Right lobe of liver (tissue), 6 donors: Measurements from ENCODE around the gene FAM234B. TPM values are rescaled to one million over a fixed set of nuclear protein-coding genes. Genes with fewer than 3 reads are reported as not detected.

Experiments
- ATAC-seq, 4 donors: fragments of 200-7000 bp; cut with Tn5 transposase; one replicate each; pipeline ENCODE4 v1.9.1; 2020; ENCODE audit warnings: mild to moderate bottlenecking in 4 of 4, moderate library complexity in 4 of 4
- DNase-seq, 3 donors: peaks; one replicate each; pipeline ENCODE4 v3.0.0-alpha.2; 2020
- H3K27ac ChIP-seq, 3 donors: fragments of 200-600 bp; one replicate each; pipeline ENCODE4 v1.8.0; 2022
- H3K27me3 ChIP-seq, 2 donors: fragments of 200-600 bp; one replicate each; pipeline ENCODE4 v1.8.0; 2022
- H3K36me3 ChIP-seq, 4 donors: fragments of 200-600 bp; sonication (generic) in 1 of 4; one replicate each; pipeline versions ENCODE4 v1.5.1 to v1.8.0; 2017 to 2022; ENCODE audit warnings: control low read depth in 1 of 4
- H3K4me1 ChIP-seq, 4 donors: fragments of 200-600 bp; sonication (generic) in 1 of 4; one replicate each; pipeline versions ENCODE4 v1.5.1 to v1.8.0; 2017 to 2022; ENCODE audit warnings: control low read depth in 1 of 4
- H3K4me3 ChIP-seq, 3 donors: fragments of 200-600 bp; one replicate each; pipeline ENCODE4 v1.8.0; 2022
- H3K9me3 ChIP-seq, 4 donors: fragments of 200-600 bp; sonication (generic) in 1 of 4; one replicate each; pipeline versions ENCODE4 v1.5.1 to v1.8.0; 2017 to 2022; ENCODE audit warnings: control low read depth in 1 of 4
- POLR2A ChIP-seq: fragments of 450-650 bp; IDR thresholded peaks from one replicate; pipeline ENCODE4 v1.6.1; 2017; ENCODE audit warnings: antibody characterized with exemption, mild to moderate bottlenecking
- WGBS: methylation state at CpG from one replicate; pipeline ENCODE4 v1.1.6; 2018; ENCODE audit warnings: low coverage, low lambda C conversion rate; ENCODE audit not compliant: insufficient coverage; ENCODE audit errors: missing lambda C conversion rate; 5-methylcytosine and 5-hydroxymethylcytosine counted together
- intact Hi-C, 2 donors: fragments of 100-400 bp; cut with DNase I; formaldehyde crosslinking; loops; one replicate each; pipeline versions ENCODE4 v1.11.2 to v1.14.1; 2022
- total RNA-seq, 6 experiments: library from RNA; depleted of rRNA in 2 of 6; stranded (reverse); fragments of >200 nt in 2 of 6; fragmentation: NEBNext Ultra II Directional in 3 of 6; extraction: Animal tissue kit (Norgen Biotek cat#: 25700) in 3 of 6; gene quantifications; one replicate each; pipeline versions ENCODE4 v1.1.0 to v1.2.4, GENCODE V29; 2016 to 2023
- TF ChIP-seq, protein P1 (sequence below), 4 donors: fragments of 200-600 bp in 3 of 4; fragments of 450-650 bp in 1 of 4; IDR thresholded peaks; one replicate each; pipeline versions ENCODE4 v1.5.1 to v1.8.0; 2016 to 2022; ENCODE audit warnings: antibody characterized with exemption in 4 of 4, mild to moderate bottlenecking in 2 of 4
- donor health status: DM: no; HTN: yes; CAD: no.
- donor health status: DM: no; HTN: no; CAD: no.
- donor health status: DM: no; HTN: no; CAD: no.
- donor health status: DM: no; HTN: yes; CAD: no.
- donor health status: DM: no; HTN: yes; CAD: no.

The FAM234B gene
- total RNA-seq, 6 experiments from 2014 or later: 2.9 to 4.8 (median 3.2) TPM

DNA sequence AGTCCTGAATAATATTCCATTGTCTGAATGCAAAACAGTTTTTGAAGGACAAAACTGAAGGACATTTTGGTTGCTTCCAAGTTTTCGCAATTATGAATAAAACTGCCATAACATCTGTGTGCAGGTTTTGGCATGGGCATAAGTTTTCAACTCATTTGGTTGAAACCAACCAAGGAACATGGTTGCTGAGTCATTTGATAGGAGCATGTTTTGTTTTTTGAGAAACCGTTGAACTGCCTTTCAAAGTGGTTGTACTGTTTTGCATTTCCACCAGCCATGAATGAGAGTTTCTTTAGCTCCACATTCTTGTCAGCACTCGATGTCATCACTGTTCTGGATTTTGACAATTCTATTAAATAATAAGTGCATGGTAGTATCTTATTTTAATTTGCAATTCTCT, 82.3 kb downstream of the FAM234B start:
- intact Hi-C loops: no loop called here
- whole genome bisulfite sequencing: 69% methylated on average over 2 of the region's 3 CpGs
- H3K4me1 ChIP-seq: no peaks in the 10 kb centered on the region
- H3K27me3 ChIP-seq: no peaks in the 10 kb centered on the region
- no peak overlapping the region for H3K4me3 ChIP-seq
- H3K36me3 ChIP-seq: no peaks in the 10 kb centered on the region
- no peaks in the 10 kb centered on the region for H3K9me3 ChIP-seq
- TF ChIP-seq, protein P1, sequence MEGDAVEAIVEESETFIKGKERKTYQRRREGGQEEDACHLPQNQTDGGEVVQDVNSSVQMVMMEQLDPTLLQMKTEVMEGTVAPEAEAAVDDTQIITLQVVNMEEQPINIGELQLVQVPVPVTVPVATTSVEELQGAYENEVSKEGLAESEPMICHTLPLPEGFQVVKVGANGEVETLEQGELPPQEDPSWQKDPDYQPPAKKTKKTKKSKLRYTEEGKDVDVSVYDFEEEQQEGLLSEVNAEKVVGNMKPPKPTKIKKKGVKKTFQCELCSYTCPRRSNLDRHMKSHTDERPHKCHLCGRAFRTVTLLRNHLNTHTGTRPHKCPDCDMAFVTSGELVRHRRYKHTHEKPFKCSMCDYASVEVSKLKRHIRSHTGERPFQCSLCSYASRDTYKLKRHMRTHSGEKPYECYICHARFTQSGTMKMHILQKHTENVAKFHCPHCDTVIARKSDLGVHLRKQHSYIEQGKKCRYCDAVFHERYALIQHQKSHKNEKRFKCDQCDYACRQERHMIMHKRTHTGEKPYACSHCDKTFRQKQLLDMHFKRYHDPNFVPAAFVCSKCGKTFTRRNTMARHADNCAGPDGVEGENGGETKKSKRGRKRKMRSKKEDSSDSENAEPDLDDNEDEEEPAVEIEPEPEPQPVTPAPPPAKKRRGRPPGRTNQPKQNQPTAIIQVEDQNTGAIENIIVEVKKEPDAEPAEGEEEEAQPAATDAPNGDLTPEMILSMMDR (IDR thresholded peaks at IDR 0.05): no peak
- DNase-seq (no peak), ATAC-seq (no peak)
- no peak overlapping the region for H3K27ac ChIP-seq

GRCh38 chr12:13127444-13127843, 83.3 kb downstream of the FAM234B start:
- no peak overlapping the region for H3K4me3 ChIP-seq
- TF ChIP-seq POLR2A: no peak
- TF ChIP-seq, protein P1 (IDR thresholded peaks at IDR 0.05): no peak
- no peak for ATAC-seq
- DNase-seq: no peak
- 58% methylated on average over 3 of the region's 5 CpGs for WGBS
- H3K27ac ChIP-seq: no peak overlapping the region
- intact Hi-C loops: no loop called here
- no peaks in the 10 kb centered on the region for H3K36me3 ChIP-seq
- no peaks in the 10 kb centered on the region for H3K27me3 ChIP-seq
- no peaks in the 10 kb centered on the region for H3K4me1 ChIP-seq
- no peaks in the 10 kb centered on the region for H3K9me3 ChIP-seq

DNA sequence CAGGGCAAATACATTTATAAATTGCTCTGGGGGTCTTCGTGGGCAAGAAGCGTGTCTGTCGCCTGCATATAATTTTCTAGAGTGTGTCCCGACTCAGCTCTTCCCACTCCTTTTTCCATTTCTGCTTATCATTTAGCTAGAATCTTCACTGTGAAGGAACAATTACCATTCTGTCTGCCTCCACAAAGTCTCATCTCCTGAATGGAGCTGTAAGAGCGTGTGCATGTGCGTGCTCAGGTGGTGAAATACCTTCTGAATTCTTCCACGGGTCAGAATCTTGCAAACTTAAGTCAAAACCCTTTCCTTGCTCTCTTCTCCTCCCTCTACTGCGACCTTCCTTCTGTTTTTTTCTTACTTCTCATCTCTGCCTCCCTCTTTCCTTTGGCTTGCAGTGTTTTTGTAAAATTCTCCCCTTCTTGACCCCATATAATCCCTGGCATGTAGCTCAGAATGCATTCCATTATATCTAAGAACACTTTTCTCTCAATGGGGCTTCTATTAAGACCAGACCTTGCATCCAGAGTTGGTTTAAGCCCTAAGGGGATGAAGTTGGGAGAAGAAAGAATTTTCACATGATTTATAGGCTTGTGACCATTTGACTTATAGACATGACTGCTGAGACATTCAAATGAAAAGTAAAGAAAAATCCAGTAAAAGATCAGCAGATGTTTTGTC, 84.2 kb downstream of the FAM234B start:
- H3K27me3 ChIP-seq: no peaks in the 10 kb centered on the region
- intact Hi-C loops: no loop called here
- no peaks in the 10 kb centered on the region for H3K4me1 ChIP-seq
- no peak for ATAC-seq
- no peak overlapping the region for H3K27ac ChIP-seq
- H3K9me3 ChIP-seq: no peaks in the 10 kb centered on the region
- TF ChIP-seq POLR2A: no peak
- TF ChIP-seq, protein P1 (IDR thresholded peaks at IDR 0.05): no peak
- no peaks in the 10 kb centered on the region for H3K36me3 ChIP-seq
- WGBS: 88% methylated on average over 5 of the region's 8 CpGs
- H3K4me3 ChIP-seq: no peak overlapping the region
- DNase-seq: no peak

DNA sequence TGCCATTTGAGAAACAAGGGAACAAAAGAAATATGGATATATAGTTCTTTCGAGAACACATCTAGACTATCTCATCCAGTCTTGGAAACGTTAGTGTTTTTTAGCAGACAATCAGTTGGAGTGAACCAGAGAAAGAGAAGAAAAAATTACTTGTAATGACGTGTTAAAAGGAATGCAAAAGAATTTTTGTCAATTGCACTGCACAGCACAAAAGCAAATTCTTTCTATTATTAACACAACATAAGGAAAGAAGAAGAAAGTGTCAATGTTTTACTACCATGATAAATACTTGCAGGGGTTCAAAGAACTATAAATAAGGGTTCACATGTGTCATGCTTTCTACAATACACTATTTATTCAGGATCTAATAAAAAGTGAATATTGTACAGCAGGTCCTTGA, 86.8 kb downstream of the FAM234B start:
- intact Hi-C loops: no loop called here
- TF ChIP-seq, protein P1 (IDR thresholded peaks at IDR 0.05): no peak
- no peak for TF ChIP-seq POLR2A
- no peaks in the 10 kb centered on the region for H3K27me3 ChIP-seq
- H3K4me1 ChIP-seq: no peaks in the 10 kb centered on the region
- no peak for DNase-seq
- H3K27ac ChIP-seq: no peak overlapping the region
- no peaks in the 10 kb centered on the region for H3K9me3 ChIP-seq
- 48% methylated on average over 3 of the region's 3 CpGs for WGBS
- no peaks in the 10 kb centered on the region for H3K36me3 ChIP-seq
- no peak for ATAC-seq
- H3K4me3 ChIP-seq: no peak overlapping the region

Other genes starting within 250 kb of the FAM234B start
- gene DDX47, start 231.0 kb upstream of the FAM234B start, total RNA-seq: 10 to 100 TPM; 23.8 to 30.2 (median 25.3) TPM
- gene GPRC5A, start 152.8 kb upstream of the FAM234B start, total RNA-seq: under 1 TPM; 0.35 to 0.80 (median 0.44) TPM
- gene GPRC5D, start 92.2 kb upstream of the FAM234B start, total RNA-seq: not detected
- 100 to 1,000 TPM in 1 of 6 experiments, 10 to 100 TPM in 5; 45.8 to 100 (median 68.9) TPM for gene HEBP1, start 44.1 kb upstream of the FAM234B start, total RNA-seq
- gene GSG1, start 59.3 kb downstream of the FAM234B start, total RNA-seq: not detected
- gene EMP1, start 152.3 kb downstream of the FAM234B start, total RNA-seq: 10 to 100 TPM in 4 of 6 experiments, 1 to 10 TPM in 2; 3.1 to 25.0 (median 14.5) TPM